A549 (cell line): ENCODE results near the gene ZWILCH. TPM values are rescaled to one million over a fixed set of nuclear protein-coding genes. Genes with fewer than 3 reads are reported as not detected.
A peak's percentile ranks its signal among the peaks of the same experiment; 100 is the strongest.

Source experiments
- ATAC-seq, 2 experiments: fragments of 200-7000 bp in 1 of 2; fragments of >200 bp in 1 of 2; cut with Nextera tagmentation in 1 of 2; cut with Tn5 transposase in 1 of 2; 3 replicates each; pipeline versions ENCODE4 v1.8.0 to v1.9.1; 2018 to 2020; ENCODE audit warnings: mild to moderate bottlenecking in 1 of 2, moderate library complexity in 1 of 2
- CTCF ChIA-PET: fragments of 300-600 bp; sonication (Branson Sonifier 250); formaldehyde crosslinking; extraction: SDS; loops from one replicate; lab custom pipeline; 2021; ENCODE audit warnings: antibody characterized with exemption, inconsistent platforms; lab: Yijun Ruan, JAX
- POLR2A ChIA-PET: fragments of 350-600 bp; formaldehyde crosslinking; extraction: SDS; loops from one replicate; lab custom pipeline; 2021; ENCODE audit warnings: antibody characterized with exemption, inconsistent platforms; lab: Yijun Ruan, JAX
- DNase-seq, 2 experiments: peaks; one replicate each; pipeline versions ENCODE4 v3.0.0 to v3.0.0-alpha.2; 2011 to 2016; ENCODE audit warnings: low read depth in 1 of 2, low spot score in 1 of 2
- FAIRE-seq: peaks from 2 replicates; lab custom pipeline; 2011; peaks lifted over from hg19 to GRCh38; lab: Jason Lieb, UNC
- H3K27ac ChIP-seq, 2 experiments: fragments of >200 bp; sonication (Bioruptor Twin); formaldehyde crosslinking; 3 replicates each; pipeline ENCODE4 v1.5.1; 2016 to 2017
- H3K4me1 ChIP-seq: fragments of >200 bp; sonication (Bioruptor Twin); formaldehyde crosslinking; 3 replicates; pipeline ENCODE4 v1.6.1; 2016
- H3K4me2 ChIP-seq: fragments of >200 bp; sonication (Bioruptor Twin); formaldehyde crosslinking; 3 replicates; pipeline ENCODE4 v1.6.1; 2016
- H3K4me3 ChIP-seq: fragments of >200 bp; sonication (Bioruptor Twin); formaldehyde crosslinking; 3 replicates; pipeline ENCODE4 v1.5.1; 2016
- H3K9me3 ChIP-seq: fragments of >200 bp; sonication (Bioruptor Twin); formaldehyde crosslinking; 3 replicates; pipeline ENCODE4 v1.6.1; 2016
- CBX8 ChIP-seq: fragments of 200-600 bp; sonication (generic); IDR thresholded peaks from 2 replicates; pipeline ENCODE4 v1.6.1; 2016
- EP300 ChIP-seq, 2 experiments: fragments of >200 bp; sonication (Bioruptor Twin); formaldehyde crosslinking; IDR thresholded peaks; 2 replicates in 1 of 2; 3 replicates in 1 of 2; pipeline ENCODE4 v1.6.1; 2016 to 2017
- FOSB ChIP-seq: fragments of 250-450 bp; sonication (Bioruptor Pico); IDR thresholded peaks from 2 replicates; pipeline ENCODE4 v1.5.0; 2020; ENCODE audit warnings: mild to moderate bottlenecking, moderate library complexity
- GATA3 ChIP-seq: IDR thresholded peaks from 2 replicates; pipeline ENCODE4 v1.6.1; 2012; ENCODE audit warnings: borderline replicate concordance
- HEYL ChIP-seq: fragments of 250-450 bp; sonication (Bioruptor Pico); IDR thresholded peaks from 2 replicates; pipeline ENCODE4 v1.8.0; 2021; ENCODE audit warnings: mild to moderate bottlenecking, moderate library complexity
- JUNB ChIP-seq: fragments of >200 bp; sonication (Bioruptor Twin); formaldehyde crosslinking; IDR thresholded peaks from 2 replicates; pipeline ENCODE4 v1.6.1; 2016
- KDM5A ChIP-seq: fragments of 200-600 bp; sonication (generic); IDR thresholded peaks from 2 replicates; pipeline ENCODE4 v1.6.1; 2016; ENCODE audit warnings: antibody characterized with exemption, mild to moderate bottlenecking
- MAZ ChIP-seq: fragments of 150-350 bp; IDR thresholded peaks from 2 replicates; pipeline ENCODE4 v1.6.1; 2014; ENCODE audit warnings: antibody characterized with exemption, low read depth, low read length, borderline replicate concordance
- NPAS2 ChIP-seq: fragments of 250-450 bp; sonication (Bioruptor Pico); IDR thresholded peaks from 2 replicates; pipeline ENCODE4 v1.8.0; 2022; ENCODE audit warnings: mild to moderate bottlenecking, moderate library complexity, borderline replicate concordance
- RARB ChIP-seq: fragments of 250-450 bp; sonication (Bioruptor Pico); IDR thresholded peaks from 2 replicates; pipeline ENCODE4 v1.8.0; 2021; ENCODE audit warnings: mild to moderate bottlenecking, moderate library complexity
- RNF2 ChIP-seq: fragments of 200-600 bp; sonication (generic); IDR thresholded peaks from 2 replicates; pipeline ENCODE4 v1.6.1; 2016; ENCODE audit warnings: low read depth, mild to moderate bottlenecking, antibody characterized with exemption, moderate library complexity, borderline replicate concordance
- SMC3 ChIP-seq: fragments of >200 bp; sonication (Bioruptor Twin); formaldehyde crosslinking; IDR thresholded peaks from 3 replicates; pipeline ENCODE4 v1.6.1; 2018; ENCODE audit warnings: inconsistent platforms
- SREBF2 ChIP-seq: fragments of 450-650 bp; IDR thresholded peaks from 2 replicates; pipeline ENCODE4 v1.6.1; 2014; ENCODE audit warnings: mild to moderate bottlenecking, moderate library complexity
- TP53 ChIP-seq: fragments of 250-450 bp; sonication (Bioruptor Pico); IDR thresholded peaks from 2 replicates; pipeline ENCODE4 v1.5.0; 2021; ENCODE audit warnings: mild to moderate bottlenecking, moderate library complexity
- WGBS: methylation state at CpG from one replicate; pipeline ENCODE4 v1.1.6; 2017; ENCODE audit errors: missing lambda C conversion rate; 5-methylcytosine and 5-hydroxymethylcytosine counted together
- polyA plus RNA-seq, 4 experiments: library from polyadenylated mRNA; depleted of rRNA in 3 of 4; stranded (reverse); fragments of >200 nt; fragmentation: RNase III in 1 of 4; extraction: RNeasy Plus Mini Kit Qiagen cat#74134 plus additional on column Dnase treatment in 1 of 4; gene quantifications; 2 replicates in 3 of 4; 3 replicates in 1 of 4; pipeline ENCODE4 v1.2.3, GENCODE V29; 2011 to 2017
- TF ChIP-seq, protein P1 (sequence below): fragments of >200 bp; sonication (Bioruptor Twin); formaldehyde crosslinking; IDR thresholded peaks from 3 replicates; pipeline ENCODE4 v1.6.1; 2016
- TF ChIP-seq, protein P2 (sequence below): fragments of >200 bp; sonication (Bioruptor Twin); formaldehyde crosslinking; IDR thresholded peaks from 3 replicates; pipeline ENCODE4 v1.5.1; 2016
- TF ChIP-seq, protein P3 (sequence below): fragments of 150-350 bp; IDR thresholded peaks from 2 replicates; pipeline ENCODE4 v1.6.1; 2014; ENCODE audit warnings: low read depth, mild to moderate bottlenecking, low read length

The ZWILCH gene
- polyA plus RNA-seq, 2 of the 4 experiments (the other 2 are of a cell fraction): 49.4 to 70.9 TPM

DNA sequence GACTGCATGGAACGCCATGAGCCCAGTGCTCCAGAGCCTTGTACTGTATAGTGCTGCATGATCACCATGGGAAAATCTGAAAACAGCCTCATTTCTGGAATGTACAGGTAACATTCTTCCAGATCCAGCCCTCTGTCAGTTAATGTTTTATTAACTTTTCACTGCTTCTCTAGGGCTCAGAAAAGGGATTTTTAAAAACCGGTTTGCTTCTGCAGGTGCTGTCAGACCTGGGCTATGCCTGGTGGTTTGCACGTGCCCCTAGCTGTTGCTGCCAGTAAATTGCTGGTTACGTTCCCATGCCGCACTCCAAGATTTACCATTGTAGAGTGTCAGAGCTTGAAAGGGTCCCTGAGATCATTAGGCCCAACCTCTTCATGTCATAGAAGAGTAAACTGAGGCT lies 16.6 kb upstream of the ZWILCH start:
- POLR2A ChIA-PET: no interaction called here
- DNase-seq: no peak
- Histone ChIP-seq H3K4me1 (no peaks in the 10 kb centered on the region; the same call in 2 of the 3 replicates), H3K4me2 (no peak overlapping the region), H3K9me3 (no peaks in the 10 kb centered on the region), H3K4me3 (no peak overlapping the region), H3K27ac (no peak overlapping the region)
- CTCF ChIA-PET: interaction anchor here (1.0 to 3.5 kb wide), 4 partner anchors 10 to 892 kb away, joined by 3 to 46 read pairs (median 4); partner anchors contain the start of gene SNAPC5
- FAIRE-seq: no peak
- ATAC-seq: peak in 1 of 2 experiments; percentile 18; a peak in 3 of 6 replicates
- WGBS: 97% methylated on average over 5 of the region's 5 CpGs
- TF ChIP-seq GATA3 (no peak), HEYL (no peak), RARB (CRISPR knock-in tag) (no peak)
- TF ChIP-seq, protein P1, sequence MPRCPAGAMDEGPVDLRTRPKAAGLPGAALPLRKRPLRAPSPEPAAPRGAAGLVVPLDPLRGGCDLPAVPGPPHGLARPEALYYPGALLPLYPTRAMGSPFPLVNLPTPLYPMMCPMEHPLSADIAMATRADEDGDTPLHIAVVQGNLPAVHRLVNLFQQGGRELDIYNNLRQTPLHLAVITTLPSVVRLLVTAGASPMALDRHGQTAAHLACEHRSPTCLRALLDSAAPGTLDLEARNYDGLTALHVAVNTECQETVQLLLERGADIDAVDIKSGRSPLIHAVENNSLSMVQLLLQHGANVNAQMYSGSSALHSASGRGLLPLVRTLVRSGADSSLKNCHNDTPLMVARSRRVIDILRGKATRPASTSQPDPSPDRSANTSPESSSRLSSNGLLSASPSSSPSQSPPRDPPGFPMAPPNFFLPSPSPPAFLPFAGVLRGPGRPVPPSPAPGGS: no peak
- TF ChIP-seq, protein P2, sequence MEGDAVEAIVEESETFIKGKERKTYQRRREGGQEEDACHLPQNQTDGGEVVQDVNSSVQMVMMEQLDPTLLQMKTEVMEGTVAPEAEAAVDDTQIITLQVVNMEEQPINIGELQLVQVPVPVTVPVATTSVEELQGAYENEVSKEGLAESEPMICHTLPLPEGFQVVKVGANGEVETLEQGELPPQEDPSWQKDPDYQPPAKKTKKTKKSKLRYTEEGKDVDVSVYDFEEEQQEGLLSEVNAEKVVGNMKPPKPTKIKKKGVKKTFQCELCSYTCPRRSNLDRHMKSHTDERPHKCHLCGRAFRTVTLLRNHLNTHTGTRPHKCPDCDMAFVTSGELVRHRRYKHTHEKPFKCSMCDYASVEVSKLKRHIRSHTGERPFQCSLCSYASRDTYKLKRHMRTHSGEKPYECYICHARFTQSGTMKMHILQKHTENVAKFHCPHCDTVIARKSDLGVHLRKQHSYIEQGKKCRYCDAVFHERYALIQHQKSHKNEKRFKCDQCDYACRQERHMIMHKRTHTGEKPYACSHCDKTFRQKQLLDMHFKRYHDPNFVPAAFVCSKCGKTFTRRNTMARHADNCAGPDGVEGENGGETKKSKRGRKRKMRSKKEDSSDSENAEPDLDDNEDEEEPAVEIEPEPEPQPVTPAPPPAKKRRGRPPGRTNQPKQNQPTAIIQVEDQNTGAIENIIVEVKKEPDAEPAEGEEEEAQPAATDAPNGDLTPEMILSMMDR: no peak
- TF ChIP-seq, all 56 proteins: peak for 0

DNA sequence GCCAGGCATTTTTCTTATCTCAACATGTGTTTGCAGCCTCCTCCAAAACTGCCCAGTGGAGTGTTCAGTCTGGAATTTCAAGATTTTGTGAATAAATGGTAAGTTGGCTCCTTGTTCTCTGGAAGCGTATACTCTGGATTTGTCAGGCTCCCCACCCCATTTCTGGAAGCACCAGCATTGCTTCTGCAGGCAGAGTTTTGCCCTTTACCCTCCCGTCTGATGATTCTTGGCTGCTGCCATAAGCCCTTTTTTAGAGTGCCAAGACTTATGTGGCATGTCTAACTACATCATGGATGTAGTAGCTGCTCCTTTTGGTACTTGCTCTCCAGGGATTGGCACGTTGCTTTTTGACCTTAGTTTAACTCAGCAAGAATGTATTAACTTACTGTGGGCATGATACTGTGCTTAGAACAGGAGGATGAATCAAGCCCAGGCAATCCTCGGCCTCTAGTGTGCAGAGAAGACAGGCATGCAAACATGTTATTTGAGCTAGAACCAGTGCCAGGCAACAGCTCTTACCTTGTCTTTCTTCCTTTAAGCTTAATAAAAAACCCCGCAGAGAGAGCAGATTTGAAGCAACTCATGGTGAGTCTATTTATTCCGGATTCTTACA lies 15.8 kb upstream of the ZWILCH start:
- 83% methylated on average over 6 of the region's 6 CpGs for WGBS
- ChIA-PET POLR2A (interaction anchor here (0.6 to 1.4 kb wide), 2 partner anchors 15 to 369 kb away, joined by 3 to 4 read pairs; no protein-coding TSS in a partner anchor), CTCF (interaction anchor here (0.7 to 3.5 kb wide), 4 partner anchors 9 to 848 kb away, joined by 3 to 46 read pairs (median 4); partner anchors contain the start of gene SNAPC5)
- H3K4me1 ChIP-seq: no peaks in the 10 kb centered on the region
- DNase-seq: no peak
- H3K27ac ChIP-seq: no peak overlapping the region
- no peak overlapping the region for H3K4me3 ChIP-seq
- TF ChIP-seq RARB (CRISPR knock-in tag) (no peak), FOSB (no peak), SREBF2 (no peak), GATA3 (no peak), TP53 (CRISPR knock-in tag) (no peak)
- TF ChIP-seq, all 56 proteins: peak for 0
- Histone ChIP-seq H3K9me3 (no peaks in the 10 kb centered on the region), H3K4me2 (no peak overlapping the region)
- peak; percentile 5 to 9; a peak in 2 of 6 replicates for ATAC-seq
- no peak for FAIRE-seq

DNA sequence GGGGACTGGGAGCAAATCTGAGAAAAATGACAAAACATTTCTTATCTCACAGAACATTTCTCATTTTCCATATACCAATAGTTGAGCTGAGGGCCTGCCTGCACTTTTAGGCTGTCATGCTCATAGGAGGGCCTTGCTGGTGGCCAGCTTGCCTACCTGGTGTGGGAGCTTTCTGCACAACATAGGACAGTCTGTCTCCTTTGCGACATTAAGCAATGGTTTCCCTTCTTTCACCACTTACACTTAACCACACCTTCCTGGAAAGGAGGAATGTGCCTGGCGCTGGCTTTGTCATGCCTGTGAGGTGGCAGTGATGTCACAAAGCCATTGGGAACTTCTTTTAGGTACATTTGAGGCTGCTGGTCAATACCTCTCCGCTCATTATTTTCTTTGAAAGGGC lies 13.3 kb upstream of the ZWILCH start:
- Histone ChIP-seq H3K4me1 (peaks cover 6% of the 10 kb centered on the region; the same call in 2 of the 3 replicates), H3K4me2 (no peak overlapping the region), H3K27ac (no peak overlapping the region), H3K9me3 (no peaks in the 10 kb centered on the region), H3K4me3 (no peak overlapping the region)
- POLR2A ChIA-PET: interaction anchor here (1.0 to 1.4 kb wide), 3 partner anchors 9 to 105 kb away, joined by 3 to 4 read pairs (median 4); partner anchors contain the start of genes MAP2K1, RPL4 and ZWILCH
- no peak for DNase-seq
- CTCF ChIA-PET: interaction anchor here (0.9 to 2.3 kb wide), 4 partner anchors 10 to 105 kb away, joined by 3 to 9 read pairs (median 5); partner anchors contain the start of gene MAP2K1
- 94% methylated on average over 3 of the region's 3 CpGs for WGBS
- no peak for TF ChIP-seq KDM5A
- ATAC-seq: no peak
- no peak for FAIRE-seq

DNA sequence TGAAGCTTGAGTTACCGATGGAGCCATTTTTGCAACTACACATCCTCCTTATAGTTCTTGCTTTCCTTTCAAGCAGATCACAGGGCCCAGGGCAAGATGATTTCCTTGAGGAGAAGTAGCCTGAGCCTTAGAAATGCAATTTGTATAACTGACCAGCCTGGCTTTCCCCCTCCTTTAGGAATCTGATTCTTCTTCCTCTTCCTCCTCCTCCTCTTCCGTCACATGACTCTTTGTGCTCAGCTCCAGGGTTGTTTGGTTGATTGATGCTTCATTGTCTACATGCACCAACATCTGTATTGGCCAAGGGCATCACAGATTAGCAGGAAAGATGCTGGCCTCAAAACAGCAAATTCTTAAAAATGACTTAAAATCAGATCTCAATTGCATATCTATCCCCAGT lies 10.9 kb upstream of the ZWILCH start:
- H3K4me1 ChIP-seq: peaks cover 20% of the 10 kb centered on the region; the same call in 2 of the 3 replicates
- H3K4me2 ChIP-seq: no peak overlapping the region
- TF ChIP-seq, protein P2: no peak
- TF ChIP-seq MAZ: no peak
- no peak for TF ChIP-seq RNF2
- TF ChIP-seq SMC3: no peak
- TF ChIP-seq CBX8: no peak
- TF ChIP-seq, protein P3, sequence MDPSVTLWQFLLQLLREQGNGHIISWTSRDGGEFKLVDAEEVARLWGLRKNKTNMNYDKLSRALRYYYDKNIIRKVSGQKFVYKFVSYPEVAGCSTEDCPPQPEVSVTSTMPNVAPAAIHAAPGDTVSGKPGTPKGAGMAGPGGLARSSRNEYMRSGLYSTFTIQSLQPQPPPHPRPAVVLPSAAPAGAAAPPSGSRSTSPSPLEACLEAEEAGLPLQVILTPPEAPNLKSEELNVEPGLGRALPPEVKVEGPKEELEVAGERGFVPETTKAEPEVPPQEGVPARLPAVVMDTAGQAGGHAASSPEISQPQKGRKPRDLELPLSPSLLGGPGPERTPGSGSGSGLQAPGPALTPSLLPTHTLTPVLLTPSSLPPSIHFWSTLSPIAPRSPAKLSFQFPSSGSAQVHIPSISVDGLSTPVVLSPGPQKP: no peak
- no peak for TF ChIP-seq SREBF2
- no peak for TF ChIP-seq NPAS2 (CRISPR knock-in tag)
- no peak for TF ChIP-seq JUNB
- TF ChIP-seq EP300 (IDR thresholded peaks at IDR 0.05): no peak
- TF ChIP-seq, all 56 proteins: peak for 0
- FAIRE-seq: no peak
- ChIA-PET CTCF (interaction anchor here (0.5 to 1.4 kb wide), 5 partner anchors 9 to 826 kb away, joined by 3 to 4 read pairs (median 4); partner anchors contain the start of gene ZWILCH), POLR2A (interaction anchor here (1.2 kb wide), 1 partner anchor 11 kb away, joined by 3 read pairs; the partner anchor contains the start of gene ZWILCH)
- no peak for DNase-seq
- WGBS: 92% methylated on average over 2 of the region's 2 CpGs
- no peaks in the 10 kb centered on the region for H3K9me3 ChIP-seq
- no peak for ATAC-seq
- no peak overlapping the region for H3K27ac ChIP-seq
- H3K4me3 ChIP-seq: no peak overlapping the region
